ENCODE results near the gene FRS3.

The FRS3 gene

DNA sequence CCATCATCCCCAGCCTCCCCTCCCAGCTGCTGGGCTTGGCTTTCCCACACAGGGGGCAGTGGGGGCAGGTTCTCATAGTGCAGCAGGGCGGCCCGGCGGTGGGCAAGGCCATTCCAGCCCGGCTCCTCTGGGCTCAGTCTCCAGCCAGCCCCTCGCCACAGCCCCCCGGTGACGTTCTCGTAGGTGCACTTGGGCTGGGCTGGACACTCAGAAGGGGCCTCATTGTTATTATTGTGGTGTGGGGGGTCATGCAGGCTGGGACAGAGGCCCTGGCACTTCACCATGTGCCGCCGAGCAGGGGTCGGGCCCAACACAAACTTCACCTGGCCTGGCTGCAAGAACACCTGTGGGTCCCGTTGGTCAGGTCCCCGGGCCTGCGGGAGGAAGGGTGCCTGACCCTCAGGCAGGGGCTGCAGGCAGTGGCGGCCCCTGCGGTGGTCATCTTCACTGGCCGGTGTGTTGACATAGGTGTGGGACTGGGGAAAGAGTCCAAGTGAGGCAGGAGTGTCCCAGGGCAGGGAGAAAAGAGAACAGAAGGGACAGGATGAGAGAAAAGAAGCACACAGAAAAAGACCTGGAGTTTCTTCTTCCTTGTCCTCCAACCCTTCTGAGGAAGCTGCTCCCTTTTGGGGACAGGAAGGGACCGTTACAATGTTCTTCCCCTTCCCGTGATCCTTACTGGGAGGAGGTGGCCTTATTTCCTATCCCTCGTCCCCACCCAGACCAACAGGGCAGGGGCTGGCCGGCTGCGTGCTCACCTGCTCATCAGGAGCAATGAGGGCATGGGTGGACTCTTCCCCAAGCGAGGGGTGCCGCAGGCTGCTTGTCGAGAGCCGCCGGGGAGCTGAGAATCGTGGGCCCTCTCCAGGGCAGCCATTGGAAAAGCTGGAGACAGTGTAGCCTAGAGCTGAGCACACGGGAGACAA lies 8.4 kb downstream of the FRS3 start:
- H3K9ac ChIP-seq (ENCODE audit: low read length), result no peak overlapping the region
- no peak overlapping the region for H4K91ac ChIP-seq (ENCODE audit: low read length)
- no peak overlapping the region for H3K4me2 ChIP-seq (ENCODE audit: low read length, poor library complexity, severe bottlenecking)
- no peak overlapping the region for H2AFZ ChIP-seq (ENCODE audit: low read depth, low read length)
- H3K4me3 ChIP-seq (ENCODE audit: insufficient read depth in 1 of 2, low read depth in 1 of 2, low read length in 2 of 2), result no peak overlapping the region
- H2AK5ac ChIP-seq (ENCODE audit: low read length, severe bottlenecking), result no peak overlapping the region
- H3K14ac ChIP-seq (ENCODE audit: low read length in 2 of 2), result no peak overlapping the region
- WGBS, result 94% methylated on average over 29 of the region's 29 CpGs
- H2BK15ac ChIP-seq (ENCODE audit: low read depth, poor library complexity, severe bottlenecking), result no peak overlapping the region
- H3K9me3 ChIP-seq (ENCODE audit: control insufficient read depth, low read length), result no peaks in the 10 kb centered on the region
- H3K4ac ChIP-seq (ENCODE audit: low read depth in 1 of 2, low read length in 2 of 2), result no peak overlapping the region
- H3K23ac ChIP-seq (ENCODE audit: low read length in 2 of 2), result no peak overlapping the region
- no peak overlapping the region for H2BK5ac ChIP-seq (ENCODE audit: low read depth, low read length, poor library complexity, severe bottlenecking)
- H3K36me3 ChIP-seq (ENCODE audit: control insufficient read depth in 1 of 2, insufficient read depth in 2 of 2, low read depth in 1 of 2, low read length in 2 of 2), result peaks cover 46 to 54% of the 10 kb centered on the region in 2 experiments
- no peak overlapping the region for H2BK120ac ChIP-seq (ENCODE audit: low read depth, low read length)
- no peak overlapping the region for H4K8ac ChIP-seq (ENCODE audit: low read length)
- no peak overlapping the region for H3K27ac ChIP-seq (ENCODE audit: low read length, poor library complexity, severe bottlenecking)
- H2BK12ac ChIP-seq (ENCODE audit: low read length in 2 of 2), result no peak overlapping the region
- peaks cover 19% of the 10 kb centered on the region for H3K4me1 ChIP-seq (ENCODE audit: control insufficient read depth, insufficient read depth, low read depth, low read length)
- no peak for DNase-seq
- no peak overlapping the region for H3K18ac ChIP-seq (ENCODE audit: low read depth in 1 of 2, low read length in 2 of 2)
- H3K27me3 ChIP-seq (ENCODE audit: control insufficient read depth in 1 of 2, insufficient read depth in 1 of 2, low read length in 2 of 2), result no peaks in the 10 kb centered on the region
- peaks cover 3% of the 10 kb centered on the region for H3K79me1 ChIP-seq (replicated peaks; ENCODE audit: low read length, poor library complexity, severe bottlenecking)

DNA sequence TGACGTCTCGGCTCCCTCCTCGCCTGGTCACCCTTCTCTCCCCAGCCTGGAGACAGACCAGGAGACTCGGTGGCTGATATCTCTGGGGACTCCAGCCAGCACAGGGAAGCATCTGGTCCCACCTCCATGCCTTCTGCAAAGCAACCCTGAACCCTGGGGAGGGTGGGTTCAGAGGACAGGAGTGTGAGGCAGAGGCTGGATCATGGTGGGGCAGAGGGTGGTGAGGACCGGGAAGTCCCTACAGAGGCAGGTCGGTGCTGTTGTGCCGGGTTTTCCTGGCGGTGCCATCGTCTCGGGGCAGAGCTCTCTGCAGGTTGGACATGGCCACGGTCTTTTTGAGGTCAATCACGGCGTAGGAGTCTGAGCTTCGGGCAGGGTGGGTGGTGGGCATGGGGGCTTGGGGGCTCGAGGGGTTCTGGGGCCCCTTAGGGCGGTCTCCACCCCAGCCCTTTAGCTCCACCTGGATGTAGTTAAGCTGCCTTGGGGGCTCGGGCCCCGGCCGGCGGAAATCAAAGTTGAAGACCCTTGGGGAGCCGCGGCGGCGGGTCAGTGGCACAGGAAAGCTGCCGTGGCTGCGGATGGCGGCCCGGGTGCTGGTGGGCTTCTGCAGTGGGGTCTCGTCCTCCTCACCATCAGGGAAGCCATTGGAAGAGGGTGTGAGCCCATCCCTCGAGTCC lies 9.2 kb downstream of the FRS3 start:
- Histone ChIP-seq H3K9ac (ENCODE audit: low read length) (no peak overlapping the region), H2BK5ac (ENCODE audit: low read depth, low read length, poor library complexity, severe bottlenecking) (no peak overlapping the region), H2BK120ac (ENCODE audit: low read depth, low read length) (no peak overlapping the region), H3K14ac (ENCODE audit: low read length in 2 of 2) (no peak overlapping the region), H3K18ac (ENCODE audit: low read depth in 1 of 2, low read length in 2 of 2) (no peak overlapping the region), H3K9me3 (ENCODE audit: control insufficient read depth, low read length) (no peaks in the 10 kb centered on the region), H2AK5ac (ENCODE audit: low read length, severe bottlenecking) (no peak overlapping the region), H3K4me1 (ENCODE audit: control insufficient read depth, insufficient read depth, low read depth, low read length) (peaks cover 19% of the 10 kb centered on the region), H2BK12ac (ENCODE audit: low read length in 2 of 2) (no peak overlapping the region), H4K8ac (ENCODE audit: low read length) (no peak overlapping the region), H3K4me2 (ENCODE audit: low read length, poor library complexity, severe bottlenecking) (no peak overlapping the region), H3K79me1 (replicated peaks; ENCODE audit: low read length, poor library complexity, severe bottlenecking) (peaks cover 3% of the 10 kb centered on the region), H3K23ac (ENCODE audit: low read length in 2 of 2) (no peak overlapping the region), H3K4me3 (ENCODE audit: insufficient read depth in 1 of 2, low read depth in 1 of 2, low read length in 2 of 2) (no peak overlapping the region), H2AFZ (ENCODE audit: low read depth, low read length) (no peak overlapping the region), H4K91ac (ENCODE audit: low read length) (no peak overlapping the region), H2BK15ac (ENCODE audit: low read depth, poor library complexity, severe bottlenecking) (no peak overlapping the region), H3K36me3 (ENCODE audit: control insufficient read depth in 1 of 2, insufficient read depth in 2 of 2, low read depth in 1 of 2, low read length in 2 of 2) (peaks cover 43 to 53% of the 10 kb centered on the region in 2 experiments), H3K4ac (ENCODE audit: low read depth in 1 of 2, low read length in 2 of 2) (no peak overlapping the region), H3K27ac (ENCODE audit: low read length, poor library complexity, severe bottlenecking) (no peak overlapping the region), H3K27me3 (ENCODE audit: control insufficient read depth in 1 of 2, insufficient read depth in 1 of 2, low read length in 2 of 2) (no peaks in the 10 kb centered on the region)
- WGBS, result 95% methylated on average over 30 of the region's 30 CpGs
- DNase-seq, result no peak

DNA sequence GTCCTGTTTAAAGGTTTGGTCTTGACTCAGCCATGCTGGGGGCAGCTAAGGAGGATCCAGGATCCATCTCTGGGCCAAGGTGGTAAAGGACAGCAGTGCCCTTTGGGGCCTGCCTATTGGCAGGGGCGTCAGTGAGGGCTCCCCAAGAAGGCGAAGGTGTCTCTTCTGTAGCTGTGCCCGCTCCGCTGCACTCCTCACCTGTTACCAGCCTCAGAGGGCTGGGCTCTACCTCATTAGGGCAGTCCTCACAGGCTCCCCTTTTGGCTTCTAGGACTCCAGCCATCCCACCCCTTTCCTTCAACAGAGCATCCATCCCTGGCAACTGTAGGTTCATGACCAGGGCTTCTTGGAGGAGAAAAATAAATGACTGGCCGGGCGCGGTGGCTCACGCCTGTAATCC lies 10.3 kb downstream of the FRS3 start:
- Histone ChIP-seq H3K27me3 (ENCODE audit: control insufficient read depth in 1 of 2, insufficient read depth in 1 of 2, low read length in 2 of 2) (no peaks in the 10 kb centered on the region), H3K4me3 (ENCODE audit: insufficient read depth in 1 of 2, low read depth in 1 of 2, low read length in 2 of 2) (no peak overlapping the region), H3K27ac (ENCODE audit: low read length, poor library complexity, severe bottlenecking) (no peak overlapping the region), H3K4me2 (ENCODE audit: low read length, poor library complexity, severe bottlenecking) (no peak overlapping the region), H3K9ac (ENCODE audit: low read length) (no peak overlapping the region), H3K4ac (ENCODE audit: low read depth in 1 of 2, low read length in 2 of 2) (no peak overlapping the region), H3K18ac (ENCODE audit: low read depth in 1 of 2, low read length in 2 of 2) (no peak overlapping the region), H2BK120ac (ENCODE audit: low read depth, low read length) (no peak overlapping the region), H2AFZ (ENCODE audit: low read depth, low read length) (no peak overlapping the region), H3K4me1 (ENCODE audit: control insufficient read depth, insufficient read depth, low read depth, low read length) (peaks cover 16% of the 10 kb centered on the region), H3K23ac (ENCODE audit: low read length in 2 of 2) (no peak overlapping the region), H3K79me1 (replicated peaks; ENCODE audit: low read length, poor library complexity, severe bottlenecking) (no peaks in the 10 kb centered on the region), H3K14ac (ENCODE audit: low read length in 2 of 2) (no peak overlapping the region), H3K36me3 (ENCODE audit: control insufficient read depth in 1 of 2, insufficient read depth in 2 of 2, low read depth in 1 of 2, low read length in 2 of 2) (peaks cover 32 to 41% of the 10 kb centered on the region in 2 experiments), H2BK12ac (ENCODE audit: low read length in 2 of 2) (peak overlapping the region in 1 of 2 experiments; percentile 34), H4K8ac (ENCODE audit: low read length) (no peak overlapping the region), H2AK5ac (ENCODE audit: low read length, severe bottlenecking) (no peak overlapping the region), H4K91ac (ENCODE audit: low read length) (no peak overlapping the region), H3K9me3 (ENCODE audit: control insufficient read depth, low read length) (no peaks in the 10 kb centered on the region), H2BK15ac (ENCODE audit: low read depth, poor library complexity, severe bottlenecking) (no peak overlapping the region), H2BK5ac (ENCODE audit: low read depth, low read length, poor library complexity, severe bottlenecking) (no peak overlapping the region)
- DNase-seq, result no peak
- WGBS, result 98% methylated on average over 8 of the region's 8 CpGs
